KBM-7 (cell line): ENCODE data around the gene TMEM44.
"Not testable (repeated sequence)": the region's sequence is repeated elsewhere in the genome, so short reads cannot be mapped to it uniquely, and the experiment has no call there.

Experiments used
- DNase-seq: peaks from one replicate; pipeline ENCODE4 v3.0.0-alpha.2; 2015
- in situ Hi-C: fragments of 300-500 bp; cut with MboI; formaldehyde crosslinking; loops from 2 replicates; pipeline ENCODE4 v1.14.3; 2020; ENCODE audit warnings: low sequenced_read_pairs, low pct_unique_long_range_greater_than_20kb, mixed read lengths

The TMEM44 gene

DNA sequence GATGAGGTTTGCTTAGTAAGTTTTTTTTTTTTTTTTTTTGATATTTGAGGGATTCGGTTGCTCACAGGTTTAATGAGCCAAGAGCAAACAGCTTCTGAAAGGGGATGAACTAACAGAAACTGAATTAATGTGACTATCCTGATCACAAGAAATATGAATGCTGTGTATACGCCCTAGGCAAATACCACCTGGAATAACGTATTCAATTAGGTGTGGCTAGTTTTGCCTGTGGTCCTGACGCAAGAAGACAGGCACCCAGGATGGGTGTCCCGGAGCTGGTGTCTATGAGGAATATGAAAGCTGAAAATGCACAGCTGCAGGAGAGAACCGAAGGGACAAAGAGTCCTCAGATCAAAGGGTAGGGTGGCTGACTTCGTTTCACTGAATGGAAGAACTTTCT, 24.2 kb upstream of the TMEM44 start:
- in situ Hi-C loops = no loop called here
- no peak for DNase-seq

DNA sequence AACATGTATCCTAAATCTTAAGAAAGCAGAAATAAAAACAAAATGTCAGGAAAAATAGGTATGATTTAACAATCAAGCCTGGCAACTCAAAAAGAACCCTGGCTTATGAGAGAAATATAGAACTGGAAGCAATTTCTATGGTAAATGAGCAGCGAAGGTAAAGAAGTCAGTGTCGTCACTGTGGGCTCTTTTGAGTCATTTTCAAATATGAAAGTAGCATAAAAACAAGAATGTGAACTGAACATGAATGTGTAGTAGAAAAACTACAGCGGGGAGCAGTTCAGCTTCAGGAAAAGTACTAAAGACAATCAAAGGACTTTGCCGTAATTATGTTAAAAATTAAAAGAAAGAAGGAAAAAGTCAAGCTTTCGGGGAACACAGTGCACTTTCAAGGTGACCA, 21.2 kb upstream of the TMEM44 start:
- in situ Hi-C loops = no loop called here
- no peak for DNase-seq

DNA sequence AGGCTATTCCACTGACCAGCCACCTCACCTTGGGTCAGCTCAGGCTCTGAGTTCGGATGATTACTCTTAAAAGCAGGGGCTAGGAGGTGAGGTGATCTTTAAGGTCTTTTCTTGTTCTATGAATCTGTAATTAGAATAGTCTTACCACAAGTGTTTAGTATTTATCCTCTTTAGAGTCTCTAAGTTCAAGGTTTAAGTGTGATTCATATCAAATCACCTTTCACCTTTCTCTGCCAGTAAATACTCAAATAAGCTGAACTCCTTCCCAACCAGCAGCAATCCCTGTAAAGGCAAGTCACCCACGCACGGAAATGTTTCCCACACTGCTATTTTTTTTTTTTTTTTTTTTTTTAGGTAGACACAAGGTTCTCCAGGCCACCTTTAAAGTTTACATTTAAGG, 14.5 kb upstream of the TMEM44 start:
- no peak for DNase-seq
- in situ Hi-C loops = no loop called here

DNA sequence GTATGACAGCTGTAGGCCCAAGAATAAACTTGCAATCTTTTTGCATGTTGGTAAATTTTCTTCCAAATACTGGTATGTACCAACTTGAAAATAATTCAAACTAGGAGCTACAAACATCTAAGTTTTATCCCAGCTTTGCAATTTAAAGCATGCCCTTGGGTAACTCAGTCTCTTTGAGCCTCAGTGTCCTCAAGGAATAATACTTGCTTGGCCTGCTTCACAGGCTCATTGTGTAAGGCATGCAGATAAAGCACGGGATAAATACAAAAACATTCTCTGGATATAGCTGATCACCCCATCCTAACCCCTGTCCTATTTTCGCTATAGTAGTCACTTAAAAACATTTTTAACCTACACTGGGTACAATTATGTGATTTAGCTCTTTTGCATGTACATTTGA, 9.6 kb upstream of the TMEM44 start:
- DNase-seq = no peak
- in situ Hi-C loops = no loop called here

- in situ Hi-C loops = no loop called here
- no peak for DNase-seq
These were observed 7.6 kb upstream of the TMEM44 start for GRCh38 chr3:194640829-194641228.

DNA sequence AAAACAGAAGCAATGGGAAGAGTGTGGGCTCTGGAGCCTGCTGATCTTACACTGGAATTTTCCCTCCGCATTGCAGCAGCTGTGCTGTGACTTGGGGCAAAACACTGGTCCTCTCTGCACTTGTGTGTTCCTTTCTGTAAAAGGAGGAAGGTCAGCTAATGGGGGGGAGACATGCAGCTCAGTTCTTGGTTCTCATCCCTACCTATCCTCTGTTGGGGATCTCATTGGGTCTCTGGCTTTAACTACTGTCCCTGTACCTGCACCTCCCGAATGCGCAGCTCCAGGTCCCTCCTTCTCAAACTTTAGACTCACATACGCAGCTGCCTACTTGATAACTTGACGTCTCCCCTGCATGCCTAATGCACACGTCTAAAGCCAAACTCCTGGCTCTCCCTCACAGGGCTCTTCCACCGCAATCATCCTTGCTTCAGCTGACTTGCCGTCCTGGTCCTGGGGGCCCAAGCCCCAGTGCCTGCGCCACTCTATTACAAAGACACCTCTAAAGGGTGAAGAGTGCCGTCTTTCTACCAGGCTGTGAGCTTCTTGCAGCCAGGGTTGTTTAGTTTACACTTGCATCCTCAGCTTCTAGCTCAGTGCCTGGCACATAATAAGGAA, 5.9 kb upstream of the TMEM44 start:
- in situ Hi-C loops = no loop called here

GRCh38 chr3:194637541-194638400, 4.6 kb upstream of the TMEM44 start:
- DNase-seq = no peak
- in situ Hi-C loops = no loop called here

More for the DNA sequence above, 5.9 kb upstream of the TMEM44 start:
- no peak for DNase-seq

- DNase-seq = no peak
These were observed 3.8 kb upstream of the TMEM44 start for GRCh38 chr3:194637066-194637465.

GRCh38 chr3:194632809-194633348, 340 bp downstream of the TMEM44 start:
- in situ Hi-C loops = no loop called here
- DNase-seq = peak; percentile 37

More at GRCh38 chr3:194637066-194637465, 3.8 kb upstream of the TMEM44 start:
- in situ Hi-C loops = no loop called here

DNA sequence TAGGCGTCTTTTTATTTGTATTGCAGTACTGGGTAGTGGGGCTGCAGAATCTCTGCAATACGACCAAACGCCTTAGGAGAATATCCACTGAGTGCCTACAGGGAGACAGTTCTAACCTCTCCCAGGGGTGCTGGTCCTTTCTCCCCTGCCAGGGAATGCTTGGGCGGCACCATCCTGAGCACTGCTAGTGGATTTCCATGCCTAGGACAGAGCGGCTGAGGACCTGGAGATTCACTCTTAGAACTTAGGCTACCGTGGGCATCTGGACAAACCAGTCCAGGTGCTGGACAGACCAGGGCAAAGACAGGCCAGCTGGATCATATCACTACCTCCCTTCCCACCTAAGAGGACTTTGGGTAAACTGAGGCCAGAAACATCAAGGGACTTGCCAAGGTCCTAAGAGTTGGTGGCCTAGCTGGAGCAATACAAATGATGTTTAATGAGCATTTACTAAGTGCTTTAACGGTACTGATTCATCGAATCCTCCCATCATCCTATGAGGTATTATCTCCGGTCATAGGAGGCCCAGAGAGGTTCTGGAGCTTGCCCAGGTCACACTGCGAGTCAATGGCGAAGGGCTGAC, 902 bp downstream of the TMEM44 start:
- in situ Hi-C loops = no loop called here
- no peak for DNase-seq

DNA sequence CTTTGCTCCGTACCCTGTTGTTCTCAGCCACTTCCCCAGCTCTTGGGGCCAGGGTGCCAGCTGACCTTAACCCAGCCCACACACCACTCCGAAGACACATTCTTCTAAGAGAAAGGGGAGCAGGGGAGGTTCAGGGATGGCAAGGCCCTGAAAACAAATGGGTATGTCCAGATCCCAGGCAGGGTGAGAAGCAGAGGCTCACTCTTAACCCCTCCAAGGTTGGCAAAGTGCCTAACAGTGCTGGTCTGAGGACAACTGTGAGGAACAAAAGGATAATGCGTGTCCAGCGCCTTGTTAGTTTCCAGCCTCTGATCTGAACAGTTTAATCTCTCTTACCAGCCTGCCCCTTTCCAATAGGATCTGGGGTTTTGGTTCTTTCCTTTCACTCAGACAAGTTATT, 1.5 kb downstream of the TMEM44 start:
- in situ Hi-C loops = no loop called here
- no peak for DNase-seq

DNA sequence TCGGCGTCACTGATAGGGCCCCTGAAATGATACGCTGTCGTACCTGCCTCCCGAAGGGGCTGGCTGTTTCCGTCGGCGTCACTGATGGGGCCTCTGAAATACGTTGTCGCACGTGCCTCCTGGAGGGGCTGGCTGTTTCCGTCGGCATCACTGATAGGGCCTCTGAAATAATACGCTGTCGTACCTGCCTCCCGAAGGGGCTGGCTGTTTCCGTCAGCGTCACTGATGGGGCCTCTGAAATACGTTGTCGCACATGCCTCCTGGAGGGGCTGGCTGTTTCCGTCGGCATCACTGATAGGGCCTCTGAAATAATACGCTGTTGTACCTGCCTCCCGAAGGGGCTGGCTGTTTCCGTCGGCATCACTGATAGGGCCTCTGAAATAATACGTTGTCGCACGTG, 2.5 kb downstream of the TMEM44 start:
- DNase-seq, in situ Hi-C loops: not testable (repeated sequence)

GRCh38 chr3:194624956-194625355, 8.3 kb downstream of the TMEM44 start:
- DNase-seq = no peak
- in situ Hi-C loops = no loop called here

- in situ Hi-C loops = no loop called here
- no peak for DNase-seq
These were observed 9.5 kb downstream of the TMEM44 start for GRCh38 chr3:194623449-194624290.

- in situ Hi-C loops = no loop called here
- no peak for DNase-seq
These were observed 10.4 kb downstream of the TMEM44 start for GRCh38 chr3:194622621-194623340.

- in situ Hi-C loops = no loop called here
- no peak for DNase-seq
These were observed 11.3 kb downstream of the TMEM44 start for GRCh38 chr3:194621947-194622346.

DNA sequence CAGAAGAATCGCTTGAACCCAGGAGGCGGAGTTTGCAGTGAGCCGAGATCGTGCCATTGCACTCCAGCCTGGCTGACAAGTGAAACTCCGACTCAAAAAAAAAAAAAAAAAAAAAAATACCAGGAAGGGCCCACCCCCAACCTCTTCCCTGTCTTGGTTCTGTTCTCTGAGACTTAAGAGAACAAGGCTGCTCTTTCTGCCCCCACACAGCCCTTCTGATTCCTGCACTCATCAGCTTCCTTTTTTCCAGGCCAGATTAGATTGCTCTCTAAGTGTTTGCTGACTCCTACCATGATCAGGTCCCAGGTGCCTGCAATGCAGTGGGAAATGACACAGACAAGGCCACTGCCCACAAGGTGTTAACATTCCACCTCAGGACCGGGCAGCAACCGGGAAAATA, 13.0 kb downstream of the TMEM44 start:
- in situ Hi-C loops = no loop called here

DNA sequence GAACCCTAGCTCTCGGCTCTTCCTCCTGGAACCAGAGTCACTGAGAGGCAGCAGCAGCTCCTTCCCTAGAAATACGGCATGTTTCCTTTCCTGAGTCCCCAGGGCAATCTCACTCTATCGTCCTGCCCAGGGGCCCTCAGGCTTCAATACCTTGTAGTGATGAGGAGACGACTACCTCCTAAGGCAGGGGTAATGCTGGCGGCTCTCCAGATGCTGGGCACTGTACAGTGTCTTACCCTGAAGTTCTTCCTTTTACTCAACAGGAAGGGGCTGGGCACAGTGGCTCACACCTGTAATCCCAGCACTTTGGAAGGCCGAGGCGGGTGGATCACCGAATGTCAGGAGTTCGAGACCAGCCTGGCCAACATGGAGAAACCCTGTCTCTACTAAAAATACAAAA, 13.5 kb downstream of the TMEM44 start:
- in situ Hi-C loops = no loop called here
- no peak for DNase-seq

More for the DNA sequence above, 13.0 kb downstream of the TMEM44 start:
- DNase-seq = peak; percentile 37
